Stimulated activated CD8-positive, alpha-beta memory T cell treated with anti-CD3 and anti-CD28 coated beads, Interleukin-12 subunit alpha, Interleukin-12 subunit beta, amount 100 ng/mL, for 24 hours (primary cell): Measurements from ENCODE around the gene ZSCAN30.
"Not testable (repeated sequence)": the region's sequence is repeated elsewhere in the genome, so short reads cannot be mapped to it uniquely, and the experiment has no call there.

Source experiments
- DNase-seq: peaks from one replicate; pipeline ENCODE4 v3.0.0-alpha.2; 2020; ENCODE audit errors: extremely low read depth

The ZSCAN30 gene

DNA sequence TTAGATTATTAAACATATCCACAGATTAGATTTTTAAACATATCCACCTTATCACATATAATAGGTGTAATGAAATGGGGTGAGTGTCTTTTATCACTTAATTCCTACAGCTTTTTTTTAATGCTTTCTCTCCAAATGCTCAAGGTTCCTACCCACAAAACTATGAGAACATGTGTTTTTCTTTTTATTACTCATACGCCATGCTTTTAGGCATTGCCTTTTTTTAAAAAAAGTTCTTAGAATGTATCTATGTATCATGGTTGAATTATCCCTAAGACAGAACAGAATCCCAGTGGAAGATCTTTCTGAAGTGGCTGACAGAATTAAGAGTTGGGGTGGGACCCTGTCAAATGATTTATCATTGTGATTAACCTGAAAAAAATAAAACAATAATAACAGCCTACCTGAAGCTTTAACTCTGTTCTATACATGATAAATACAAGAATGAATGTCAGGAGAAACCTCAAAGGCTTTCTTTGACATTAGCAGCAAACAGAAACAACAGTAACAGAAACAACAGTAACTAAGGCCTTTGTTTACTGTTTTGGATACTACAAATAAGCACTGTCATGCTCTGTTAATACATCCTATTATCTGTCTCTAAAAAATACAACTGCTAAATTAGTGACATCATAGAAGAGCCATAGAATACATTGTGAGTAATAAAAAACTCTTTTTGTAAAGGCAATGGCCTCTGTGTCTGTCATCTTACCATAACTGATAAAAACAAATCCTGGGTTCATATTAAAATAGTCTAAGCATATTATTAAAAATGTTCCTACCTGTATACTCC, 53.3 kb downstream of the ZSCAN30 start:
- no peak for DNase-seq

DNA sequence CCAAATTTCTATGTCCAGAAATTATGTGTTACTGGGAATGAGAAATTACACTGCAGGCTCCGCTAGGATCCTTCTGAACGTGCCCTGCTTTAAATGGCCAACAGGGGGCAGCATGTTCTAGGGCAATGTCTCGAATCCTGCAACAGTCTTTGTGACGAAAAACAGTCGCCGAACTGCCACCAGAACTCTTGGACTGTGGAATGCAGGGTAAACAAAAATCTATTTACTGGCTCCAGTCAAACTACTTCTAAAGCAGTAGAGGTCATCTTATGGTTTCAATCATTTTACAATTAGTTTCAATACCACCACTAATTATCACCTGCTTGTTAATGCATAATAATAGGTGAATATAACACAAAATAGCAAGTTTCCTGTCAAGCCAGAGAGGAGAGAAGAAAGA, 59.0 kb downstream of the ZSCAN30 start:
- peak; percentile 50 for DNase-seq

DNA sequence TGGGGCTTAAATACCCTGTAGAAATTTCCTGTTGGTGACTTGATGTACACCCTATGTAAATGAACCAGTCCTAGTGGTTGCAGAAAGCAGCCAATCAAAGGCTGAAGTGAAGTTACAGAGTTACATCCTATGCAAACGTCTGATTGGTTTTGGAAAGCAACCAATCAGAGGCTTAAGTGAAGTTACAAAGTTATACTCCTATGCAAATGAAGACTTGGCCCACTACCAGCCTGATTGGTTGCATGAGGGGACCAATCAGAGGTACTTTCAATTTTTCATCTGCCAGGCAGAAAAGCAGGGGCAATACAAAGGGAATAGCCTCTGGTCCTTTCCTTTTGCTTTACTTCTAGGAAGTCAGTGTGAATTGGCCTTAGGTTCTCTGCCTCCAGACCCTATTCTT, 62.8 kb downstream of the ZSCAN30 start:
- no peak for DNase-seq

DNA sequence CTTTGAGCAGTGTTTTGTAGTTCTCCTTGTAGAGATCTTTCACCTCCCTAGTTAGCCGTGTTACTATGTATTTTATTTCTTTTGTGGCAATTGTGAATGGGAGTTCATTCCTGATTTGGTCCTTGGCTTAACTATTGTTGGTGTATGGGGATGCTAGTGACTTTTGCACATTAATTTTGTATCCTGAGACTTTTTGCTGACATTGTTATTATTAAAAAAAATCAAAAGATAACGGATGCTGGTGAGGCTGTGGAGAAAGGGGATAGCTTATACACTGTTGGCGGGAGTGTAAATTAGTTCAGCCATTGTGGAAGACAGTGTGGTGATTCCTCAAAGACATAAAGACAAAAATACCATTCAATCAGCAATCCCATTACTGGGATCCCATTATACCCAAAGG, 66.2 kb downstream of the ZSCAN30 start:
- no peak for DNase-seq

DNA sequence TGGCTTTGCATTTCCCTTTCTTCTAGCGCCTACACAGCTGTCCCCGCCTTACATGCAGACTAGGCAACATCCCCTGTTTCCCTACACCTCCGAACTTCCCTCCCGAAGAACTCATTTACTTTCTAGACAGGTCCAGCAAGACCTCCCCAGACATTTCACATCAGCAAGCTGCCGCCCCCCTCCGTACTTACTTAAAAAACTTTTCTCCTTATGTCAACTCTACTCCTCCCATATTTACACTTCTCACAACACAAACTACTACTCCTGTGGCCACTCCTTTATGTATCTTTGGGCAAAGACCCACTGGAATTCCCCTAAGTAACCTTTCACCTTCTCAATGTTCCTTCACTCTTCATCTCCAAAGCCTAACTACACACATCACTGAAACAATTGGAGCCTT, 69.6 kb downstream of the ZSCAN30 start:
- DNase-seq: no peak

DNA sequence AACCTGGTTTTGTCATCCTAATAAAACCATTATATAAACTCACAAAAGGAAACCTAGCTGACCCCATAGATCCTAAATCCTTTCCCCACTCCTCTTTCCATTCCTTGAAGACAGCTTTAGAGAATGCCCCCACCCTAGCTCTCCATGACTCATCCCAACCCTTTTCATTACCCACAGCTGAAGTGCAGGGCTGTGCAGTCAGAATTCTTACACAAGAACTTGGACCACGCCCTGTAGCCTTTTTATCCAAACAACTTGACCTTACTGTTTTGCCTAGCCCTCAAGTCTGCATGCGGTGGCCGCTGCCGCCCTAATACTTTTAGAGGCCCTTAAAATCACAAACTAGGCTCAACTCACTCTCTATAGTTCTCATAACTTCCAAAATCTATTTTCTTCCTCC, 70.7 kb downstream of the ZSCAN30 start:
- not testable (repeated sequence) for DNase-seq

DNA sequence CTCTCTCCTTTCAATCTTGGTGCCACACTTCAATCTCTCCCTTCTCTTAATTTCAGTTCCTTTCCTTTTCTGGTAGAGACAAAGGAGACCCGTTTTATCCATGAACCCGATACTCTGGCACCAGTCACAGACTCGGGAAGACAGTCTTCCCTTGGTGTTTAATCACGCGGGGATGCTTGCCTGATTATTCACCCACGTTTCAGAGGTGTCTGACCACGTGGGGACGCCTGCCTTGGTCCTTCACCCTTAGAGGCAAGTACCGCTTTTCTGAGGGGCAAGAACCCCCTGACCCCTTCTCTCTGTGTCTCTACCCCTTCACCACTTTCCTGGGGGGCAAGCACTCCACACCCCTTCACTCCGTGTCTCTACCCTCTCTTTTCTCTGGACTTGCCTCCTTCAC, 73.4 kb downstream of the ZSCAN30 start:
- DNase-seq: not testable (repeated sequence)

DNA sequence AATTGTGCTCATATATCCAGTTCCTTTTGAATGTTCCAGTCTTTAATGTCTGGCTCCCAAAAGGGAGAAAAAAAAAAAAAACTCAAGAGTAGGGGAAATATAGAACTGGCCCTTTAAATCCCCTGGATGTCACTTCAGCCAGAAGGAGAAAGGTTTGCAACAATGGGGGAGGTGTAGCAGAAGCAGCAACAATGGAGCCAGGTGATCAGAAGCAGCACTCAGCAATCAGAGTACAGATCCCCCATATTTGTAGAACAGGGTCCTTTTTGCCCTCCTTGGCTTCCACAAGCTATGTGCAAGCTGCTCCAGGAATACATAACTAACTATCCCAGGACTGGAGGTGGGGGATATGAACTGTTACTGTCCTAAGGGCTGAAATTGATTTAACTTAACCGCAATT, 75.0 kb downstream of the ZSCAN30 start:
- no peak for DNase-seq

DNA sequence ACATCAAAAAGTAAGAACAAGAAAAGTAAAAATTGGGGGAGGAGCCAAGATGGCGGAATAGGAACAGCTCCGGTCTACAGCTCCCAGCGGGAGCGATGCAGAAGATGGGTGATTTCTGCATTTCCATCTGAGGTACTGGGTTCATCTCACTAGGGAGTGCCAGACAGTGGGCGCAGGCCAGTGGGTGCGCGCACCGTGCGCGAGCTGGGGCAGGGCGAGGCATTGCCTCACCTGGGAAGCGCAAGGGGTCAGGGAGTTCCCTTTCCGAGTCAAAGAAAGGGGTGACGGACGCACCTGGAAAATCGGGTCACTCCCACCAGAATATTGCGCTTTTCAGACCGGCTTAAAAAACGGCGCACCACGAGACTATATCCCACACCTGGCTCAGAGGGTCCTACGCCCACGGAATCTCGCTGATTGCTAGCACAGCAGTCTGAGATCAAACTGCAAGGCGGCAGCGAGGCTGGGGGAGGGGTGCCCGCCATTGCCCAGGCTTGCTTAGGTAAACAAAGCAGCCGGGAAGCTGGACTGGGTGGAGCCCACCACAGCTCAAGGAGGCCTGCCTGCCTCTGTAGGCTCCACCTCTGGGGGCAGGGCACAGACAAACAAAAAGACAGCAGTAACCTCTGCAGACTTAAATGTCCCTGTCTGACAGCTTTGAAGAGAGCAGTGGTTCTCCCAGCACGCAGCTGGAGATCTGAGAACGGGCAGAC, 84.1 kb downstream of the ZSCAN30 start:
- not testable (repeated sequence) for DNase-seq

DNA sequence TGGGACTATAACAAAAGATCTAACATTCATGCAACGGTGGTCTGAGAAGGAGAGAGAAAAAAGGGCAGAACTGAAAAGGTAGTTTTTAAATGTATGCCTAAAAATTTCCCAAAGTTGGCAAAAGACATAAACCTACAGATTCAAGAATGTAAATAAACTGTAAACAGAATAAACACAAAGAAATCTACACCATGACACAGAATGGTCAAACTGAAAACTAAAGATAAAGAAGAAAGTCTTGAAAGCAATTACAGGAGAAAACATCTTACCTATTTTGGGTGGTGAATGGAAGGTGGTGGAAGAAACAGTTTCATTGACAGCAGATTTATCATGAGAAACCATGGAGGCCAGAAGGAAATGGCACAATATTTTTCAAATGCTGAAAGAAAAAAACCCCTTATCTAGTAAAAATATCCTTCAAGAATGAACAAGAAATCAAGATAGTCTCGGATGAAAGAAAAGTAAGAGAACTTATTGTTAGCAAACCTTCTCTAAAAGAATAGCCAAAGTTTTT, 84.8 kb downstream of the ZSCAN30 start:
- DNase-seq: no peak

DNA sequence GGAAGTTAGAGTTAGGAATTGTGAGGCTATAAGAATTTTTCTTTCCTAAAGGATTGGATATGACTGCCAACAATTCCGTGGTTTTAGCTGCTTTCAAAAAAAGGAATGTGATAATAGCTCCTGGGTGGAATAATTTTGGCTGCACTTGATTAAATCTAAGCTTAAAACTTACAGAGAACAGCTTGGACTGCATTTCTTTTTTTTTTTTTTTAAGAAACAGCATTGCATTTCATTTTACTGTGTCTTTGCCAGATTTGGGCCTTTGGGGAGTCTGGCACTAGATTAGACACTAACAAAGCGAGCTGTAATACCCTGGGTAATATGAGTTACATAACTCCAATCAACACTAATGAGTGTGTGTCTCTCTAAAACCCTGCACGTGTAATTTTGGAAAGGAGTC, 87.0 kb downstream of the ZSCAN30 start:
- DNase-seq: no peak

DNA sequence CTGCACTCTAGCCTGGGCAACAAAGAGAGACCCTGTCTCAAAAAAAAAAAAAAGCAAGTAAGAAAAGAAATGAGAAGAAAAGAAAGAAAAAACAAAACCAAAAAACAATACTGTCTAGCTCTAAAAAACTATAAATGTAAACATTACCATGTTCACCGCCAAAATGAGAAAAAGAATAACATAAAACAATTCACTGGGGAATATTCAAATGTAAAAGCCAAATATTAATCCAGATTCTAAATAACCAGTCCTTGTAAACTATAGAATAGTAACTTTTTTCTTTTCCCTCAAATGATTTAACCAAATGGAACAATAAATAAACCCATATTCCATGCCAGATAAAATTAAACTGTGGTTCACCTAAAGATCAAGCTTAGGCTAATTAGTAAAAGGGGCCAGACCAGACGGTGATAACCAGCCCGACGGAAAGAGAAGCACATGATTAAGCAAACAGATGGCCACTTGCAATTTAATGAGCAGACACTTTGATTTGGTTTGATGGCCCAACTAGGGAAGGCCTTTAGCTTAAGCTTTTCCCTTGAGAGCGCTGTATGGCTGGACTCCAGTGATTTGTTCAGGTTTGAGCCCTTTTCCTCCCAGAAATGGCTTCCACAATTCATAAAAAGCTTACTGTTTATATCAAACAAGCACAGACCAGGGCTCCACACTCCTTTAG, 88.6 kb downstream of the ZSCAN30 start:
- DNase-seq: no peak
